Loucy (cell line): ENCODE measurements around the gene FAM163B.
A peak's percentile ranks its signal among the peaks of the same experiment; 100 is the strongest.

ENCODE experiments used
- CTCF ChIP-seq: fragments of 200-600 bp; sonication (generic); conservative IDR thresholded peaks from 2 replicates; pipeline ENCODE4 v1.5.1; 2014; ENCODE audit warnings: mild to moderate bottlenecking, antibody characterized with exemption, low read length
- EZH2phosphoT487 ChIP-seq: fragments of 200-600 bp; IDR thresholded peaks from 2 replicates; pipeline ENCODE4 v1.6.1; 2018; ENCODE audit warnings: antibody characterized with exemption, mild to moderate bottlenecking, moderate library complexity, borderline replicate concordance

GRCh38 chr9:133532937-133533668, 76.1 kb downstream of the FAM163B start:
- peak; percentile 88 for TF ChIP-seq CTCF
- no peak for TF ChIP-seq EZH2phosphoT487
